Measurements from ENCODE around the gene TBX21.
A peak's percentile ranks its signal among the peaks of the same experiment; 100 is the strongest.

Gene TBX21, protein sequence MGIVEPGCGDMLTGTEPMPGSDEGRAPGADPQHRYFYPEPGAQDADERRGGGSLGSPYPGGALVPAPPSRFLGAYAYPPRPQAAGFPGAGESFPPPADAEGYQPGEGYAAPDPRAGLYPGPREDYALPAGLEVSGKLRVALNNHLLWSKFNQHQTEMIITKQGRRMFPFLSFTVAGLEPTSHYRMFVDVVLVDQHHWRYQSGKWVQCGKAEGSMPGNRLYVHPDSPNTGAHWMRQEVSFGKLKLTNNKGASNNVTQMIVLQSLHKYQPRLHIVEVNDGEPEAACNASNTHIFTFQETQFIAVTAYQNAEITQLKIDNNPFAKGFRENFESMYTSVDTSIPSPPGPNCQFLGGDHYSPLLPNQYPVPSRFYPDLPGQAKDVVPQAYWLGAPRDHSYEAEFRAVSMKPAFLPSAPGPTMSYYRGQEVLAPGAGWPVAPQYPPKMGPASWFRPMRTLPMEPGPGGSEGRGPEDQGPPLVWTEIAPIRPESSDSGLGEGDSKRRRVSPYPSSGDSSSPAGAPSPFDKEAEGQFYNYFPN

DNA sequence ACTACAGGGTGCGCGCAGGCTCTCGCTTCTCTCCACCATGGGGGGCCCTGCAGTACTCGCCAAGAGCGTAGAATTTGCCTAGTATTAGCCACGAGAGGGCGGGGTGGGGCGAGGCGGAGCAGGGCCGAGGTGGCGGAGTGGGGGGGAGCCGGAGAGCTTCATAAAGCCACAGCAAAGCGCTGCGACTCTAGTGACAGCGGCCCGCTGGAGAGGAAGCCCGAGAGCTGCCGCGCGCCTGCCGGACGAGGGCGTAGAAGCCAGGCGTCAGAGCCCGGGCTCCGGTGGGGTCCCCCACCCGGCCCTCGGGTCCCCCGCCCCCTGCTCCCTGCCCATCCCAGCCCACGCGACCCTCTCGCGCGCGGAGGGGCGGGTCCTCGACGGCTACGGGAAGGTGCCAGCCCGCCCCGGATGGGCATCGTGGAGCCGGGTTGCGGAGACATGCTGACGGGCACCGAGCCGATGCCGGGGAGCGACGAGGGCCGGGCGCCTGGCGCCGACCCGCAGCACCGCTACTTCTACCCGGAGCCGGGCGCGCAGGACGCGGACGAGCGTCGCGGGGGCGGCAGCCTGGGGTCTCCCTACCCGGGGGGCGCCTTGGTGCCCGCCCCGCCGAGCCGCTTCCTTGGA, at the start of gene TBX21:
Gene TBX21 (plus strand): TSS at position 190 of the 627 bp plus-strand sequence. CDS start 219 bp downstream, at position 409.
- Histone ChIP-seq H3K4me1 (ENCODE audit: control insufficient read depth, insufficient read depth, low read length) (no peaks in the 10 kb centered on the region; the same call in 1 of the 2 replicates), H3K27ac (ENCODE audit: extremely low read depth, low read depth, low read length) (no peak within 1 kb of the TSS), H3K9me3 (ENCODE audit: control insufficient read depth, insufficient read depth, low read depth, low read length) (no peaks in the 10 kb centered on the region), H3K36me3 (ENCODE audit: control insufficient read depth in 2 of 2, insufficient read depth in 1 of 2, low read length in 2 of 2) (no peaks in the 10 kb centered on the region), H3K4me3 (ENCODE audit: low read depth, low read length) (peak within 1 kb of the TSS; percentile 37)
- ChIA-PET CTCF (interaction anchor here (0.5 to 1.8 kb wide), 19 partner anchors 9 to 1122 kb away, joined by 3 to 9 read pairs (median 4); no protein-coding TSS in a partner anchor), POLR2A (interaction anchor here (0.5 to 1.3 kb wide), 6 partner anchors 8 to 116 kb away, joined by 3 to 9 read pairs (median 3); partner anchors contain the start of gene KPNB1)
- TF ChIP-seq ZNF529 (tag by site-specific recombination; IDR thresholded peaks at IDR 0.05; ENCODE audit: insufficient replicate concordance), result no peak
- TF ChIP-seq ZNF555 (tag by site-specific recombination; conservative IDR thresholded peaks at IDR 0.05), result no peak
- TF ChIP-seq ZNF521 (tag by site-specific recombination; IDR thresholded peaks at IDR 0.05), result no peak
- no peak for TF ChIP-seq ZNF530 (tag by site-specific recombination; IDR thresholded peaks at IDR 0.05; ENCODE audit: low read depth)
- no peak for TF ChIP-seq ZNF350 (tag by site-specific recombination; IDR thresholded peaks at IDR 0.05)
- no peak for TF ChIP-seq OVOL3 (tag by site-specific recombination; IDR thresholded peaks at IDR 0.05)
- no peak for TF ChIP-seq ZNF48 (tag by site-specific recombination; IDR thresholded peaks at IDR 0.05)
- 0 out of 2 replicates have a peak, but pooled peaks have one; percentile 44 for TF ChIP-seq ZNF600 (tag by site-specific recombination; IDR thresholded peaks at IDR 0.05)
- TF ChIP-seq HOXC10 (CRISPR knock-in tag; IDR thresholded peaks at IDR 0.05), result no peak
- TF ChIP-seq ZNF341 (tag by site-specific recombination; IDR thresholded peaks at IDR 0.05; ENCODE audit: low read depth), result 0 out of 2 replicates have a peak, but pooled peaks have one; percentile 19
- peak; percentile 35 for TF ChIP-seq ZFHX2 (tag by site-specific recombination; conservative IDR thresholded peaks at IDR 0.05)
- no peak for TF ChIP-seq YY1 (tag by site-specific recombination; IDR thresholded peaks at IDR 0.05)
- TF ChIP-seq ZNF837 (tag by site-specific recombination; IDR thresholded peaks at IDR 0.05), result no peak
- TF ChIP-seq KLF7 (tag by site-specific recombination; IDR thresholded peaks at IDR 0.05; ENCODE audit: borderline replicate concordance), result no peak
- TF ChIP-seq ZNF548 (tag by site-specific recombination; IDR thresholded peaks at IDR 0.05), result no peak
- TF ChIP-seq GLI4 (tag by site-specific recombination; IDR thresholded peaks at IDR 0.05), result no peak
- TF ChIP-seq ZNF670 (tag by site-specific recombination; IDR thresholded peaks at IDR 0.05; ENCODE audit: low read depth), result no peak
- TF ChIP-seq ZNF626 (tag by site-specific recombination; IDR thresholded peaks at IDR 0.05), result no peak
- TF ChIP-seq ZNF585B (tag by site-specific recombination; IDR thresholded peaks at IDR 0.05), result no peak
- no peak for TF ChIP-seq ZEB2 (tag by site-specific recombination; IDR thresholded peaks at IDR 0.05)
- TF ChIP-seq ZNF560 (tag by site-specific recombination; IDR thresholded peaks at IDR 0.05; ENCODE audit: borderline replicate concordance), result no peak
- TF ChIP-seq PRDM1 (tag by site-specific recombination; IDR thresholded peaks at IDR 0.05), result no peak
- TF ChIP-seq ZNF473 (tag by site-specific recombination; IDR thresholded peaks at IDR 0.05), result no peak
- TF ChIP-seq ZBTB8A (tag by site-specific recombination; IDR thresholded peaks at IDR 0.05), result peak; percentile 77
- TF ChIP-seq, protein P1, sequence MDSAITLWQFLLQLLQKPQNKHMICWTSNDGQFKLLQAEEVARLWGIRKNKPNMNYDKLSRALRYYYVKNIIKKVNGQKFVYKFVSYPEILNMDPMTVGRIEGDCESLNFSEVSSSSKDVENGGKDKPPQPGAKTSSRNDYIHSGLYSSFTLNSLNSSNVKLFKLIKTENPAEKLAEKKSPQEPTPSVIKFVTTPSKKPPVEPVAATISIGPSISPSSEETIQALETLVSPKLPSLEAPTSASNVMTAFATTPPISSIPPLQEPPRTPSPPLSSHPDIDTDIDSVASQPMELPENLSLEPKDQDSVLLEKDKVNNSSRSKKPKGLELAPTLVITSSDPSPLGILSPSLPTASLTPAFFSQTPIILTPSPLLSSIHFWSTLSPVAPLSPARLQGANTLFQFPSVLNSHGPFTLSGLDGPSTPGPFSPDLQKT (IDR thresholded peaks at IDR 0.05; ENCODE audit: borderline replicate concordance, low read depth, low read length), result no peak
- TF ChIP-seq, protein P2, sequence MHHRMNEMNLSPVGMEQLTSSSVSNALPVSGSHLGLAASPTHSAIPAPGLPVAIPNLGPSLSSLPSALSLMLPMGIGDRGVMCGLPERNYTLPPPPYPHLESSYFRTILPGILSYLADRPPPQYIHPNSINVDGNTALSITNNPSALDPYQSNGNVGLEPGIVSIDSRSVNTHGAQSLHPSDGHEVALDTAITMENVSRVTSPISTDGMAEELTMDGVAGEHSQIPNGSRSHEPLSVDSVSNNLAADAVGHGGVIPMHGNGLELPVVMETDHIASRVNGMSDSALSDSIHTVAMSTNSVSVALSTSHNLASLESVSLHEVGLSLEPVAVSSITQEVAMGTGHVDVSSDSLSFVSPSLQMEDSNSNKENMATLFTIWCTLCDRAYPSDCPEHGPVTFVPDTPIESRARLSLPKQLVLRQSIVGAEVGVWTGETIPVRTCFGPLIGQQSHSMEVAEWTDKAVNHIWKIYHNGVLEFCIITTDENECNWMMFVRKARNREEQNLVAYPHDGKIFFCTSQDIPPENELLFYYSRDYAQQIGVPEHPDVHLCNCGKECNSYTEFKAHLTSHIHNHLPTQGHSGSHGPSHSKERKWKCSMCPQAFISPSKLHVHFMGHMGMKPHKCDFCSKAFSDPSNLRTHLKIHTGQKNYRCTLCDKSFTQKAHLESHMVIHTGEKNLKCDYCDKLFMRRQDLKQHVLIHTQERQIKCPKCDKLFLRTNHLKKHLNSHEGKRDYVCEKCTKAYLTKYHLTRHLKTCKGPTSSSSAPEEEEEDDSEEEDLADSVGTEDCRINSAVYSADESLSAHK (tag by site-specific recombination; IDR thresholded peaks at IDR 0.05), result no peak
- no peak for TF ChIP-seq ZXDB (tag by site-specific recombination; IDR thresholded peaks at IDR 0.05)
- no peak for TF ChIP-seq ZNF24 (tag by site-specific recombination; IDR thresholded peaks at IDR 0.05)
- peak; percentile 44; the same call in 1 of the 2 replicates for TF ChIP-seq ZIC2 (tag by site-specific recombination; IDR thresholded peaks at IDR 0.05)

Data from HEK293 (cell line).